ENCODE data around the gene ZCWPW1.

GRCh38 chr7:100426516-100426915 lies 2.0 kb downstream of the ZCWPW1 start:
- TF ChIP-seq, protein P1, sequence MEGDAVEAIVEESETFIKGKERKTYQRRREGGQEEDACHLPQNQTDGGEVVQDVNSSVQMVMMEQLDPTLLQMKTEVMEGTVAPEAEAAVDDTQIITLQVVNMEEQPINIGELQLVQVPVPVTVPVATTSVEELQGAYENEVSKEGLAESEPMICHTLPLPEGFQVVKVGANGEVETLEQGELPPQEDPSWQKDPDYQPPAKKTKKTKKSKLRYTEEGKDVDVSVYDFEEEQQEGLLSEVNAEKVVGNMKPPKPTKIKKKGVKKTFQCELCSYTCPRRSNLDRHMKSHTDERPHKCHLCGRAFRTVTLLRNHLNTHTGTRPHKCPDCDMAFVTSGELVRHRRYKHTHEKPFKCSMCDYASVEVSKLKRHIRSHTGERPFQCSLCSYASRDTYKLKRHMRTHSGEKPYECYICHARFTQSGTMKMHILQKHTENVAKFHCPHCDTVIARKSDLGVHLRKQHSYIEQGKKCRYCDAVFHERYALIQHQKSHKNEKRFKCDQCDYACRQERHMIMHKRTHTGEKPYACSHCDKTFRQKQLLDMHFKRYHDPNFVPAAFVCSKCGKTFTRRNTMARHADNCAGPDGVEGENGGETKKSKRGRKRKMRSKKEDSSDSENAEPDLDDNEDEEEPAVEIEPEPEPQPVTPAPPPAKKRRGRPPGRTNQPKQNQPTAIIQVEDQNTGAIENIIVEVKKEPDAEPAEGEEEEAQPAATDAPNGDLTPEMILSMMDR (IDR thresholded peaks at IDR 0.05; ENCODE audit: insufficient read depth, low read length, poor library complexity, severe bottlenecking): no peak
- no peak for TF ChIP-seq EZH2phosphoT487 (conservative IDR thresholded peaks at IDR 0.05; ENCODE audit: low read length)
